HFF-Myc (cell line): ENCODE results near the gene HDC.

Experiments used
- DNase-seq: peaks from one replicate; pipeline ENCODE4 v3.0.0-alpha.2; 2011; ENCODE audit warnings: low read depth; ENCODE audit errors: extremely low read depth
- H3K4me3 ChIP-seq: replicated peaks from 2 replicates; pipeline ENCODE4 v1.5.1; 2011; ENCODE audit warnings: low read depth, mild to moderate bottlenecking, control low read depth, low read length
- CTCF ChIP-seq: IDR thresholded peaks from 2 replicates; pipeline ENCODE4 v1.5.1; 2012; ENCODE audit warnings: mild to moderate bottlenecking, low read depth, low read length, control low read depth; ENCODE audit errors: missing control alignments

The HDC gene

DNA sequence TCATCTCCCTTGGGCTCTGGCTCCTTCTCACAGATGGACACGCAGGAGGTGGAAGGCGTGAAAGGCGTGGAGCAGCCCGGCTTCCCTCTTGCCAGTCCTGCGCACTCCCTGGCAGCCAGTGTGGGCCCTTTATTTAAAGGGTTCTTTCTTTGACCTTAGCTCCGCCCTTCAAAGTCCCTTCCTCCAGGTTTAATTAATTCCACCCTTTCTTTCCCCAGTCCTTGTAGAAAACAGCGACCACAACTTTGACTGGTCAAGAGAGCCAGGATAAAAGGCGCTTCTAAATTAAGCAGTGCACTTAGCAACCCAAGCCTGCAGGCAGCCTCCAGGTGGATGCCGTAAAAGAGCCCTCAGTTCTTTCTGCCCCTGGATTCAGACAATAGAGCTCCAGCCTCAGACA is at the start of gene HDC:
HDC (minus strand) TSS at position 107 of the 400 bp plus-strand sequence; CDS start at position 4, 103 bp downstream.
- no peak for TF ChIP-seq CTCF
- DNase-seq = no peak
- H3K4me3 ChIP-seq = no peak within 1 kb of the TSS

DNA sequence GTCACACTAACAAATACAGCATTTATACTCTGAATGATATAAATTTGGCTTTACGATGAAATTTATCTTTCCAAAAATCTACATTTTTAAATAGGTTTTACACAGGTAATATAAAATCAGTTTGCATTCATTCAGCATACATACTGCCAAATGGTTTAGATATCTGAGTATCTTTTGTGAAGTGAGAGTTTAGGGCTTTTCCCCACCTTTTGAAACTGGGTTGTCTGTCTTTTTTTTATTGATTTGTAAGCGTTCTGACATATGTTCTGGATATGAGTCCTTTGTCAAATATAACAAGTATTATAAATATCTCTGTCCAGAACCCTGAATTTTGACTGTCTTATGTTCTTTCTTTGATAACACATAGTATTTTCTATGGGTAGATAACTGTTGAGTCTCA is 47.1 kb upstream of the HDC start:
- no peak overlapping the region for H3K4me3 ChIP-seq
- no peak for DNase-seq
- no peak for TF ChIP-seq CTCF

DNA sequence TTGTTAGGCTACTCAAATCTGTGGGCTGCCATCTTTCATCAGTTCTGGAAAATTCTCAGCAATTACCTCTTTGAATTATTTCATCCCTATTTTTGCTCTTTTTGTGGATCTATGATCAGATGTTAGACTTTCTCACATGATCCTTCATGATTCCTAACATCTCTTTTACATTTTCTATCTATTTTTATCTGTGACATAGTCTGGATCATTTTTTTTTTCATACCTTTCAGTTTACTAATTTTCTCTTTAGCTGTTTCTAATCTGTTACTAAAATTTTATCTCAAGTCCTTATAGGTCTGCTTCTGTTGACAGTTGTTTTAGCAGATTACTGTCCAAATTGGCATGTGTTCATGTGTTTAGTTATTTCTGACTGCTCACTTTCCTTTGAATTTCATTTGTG is 42.3 kb upstream of the HDC start:
- no peak overlapping the region for H3K4me3 ChIP-seq
- no peak for DNase-seq
- TF ChIP-seq CTCF = no peak

GRCh38 chr15:50304836-50305235 is 39.3 kb upstream of the HDC start:
- no peak for TF ChIP-seq CTCF
- DNase-seq = no peak
- no peak overlapping the region for H3K4me3 ChIP-seq

GRCh38 chr15:50302581-50302980 is 37.1 kb upstream of the HDC start:
- TF ChIP-seq CTCF = no peak
- DNase-seq = no peak

GRCh38 chr15:50298340-50298739 is 32.8 kb upstream of the HDC start:
- TF ChIP-seq CTCF = no peak
- H3K4me3 ChIP-seq = no peak overlapping the region
- no peak for DNase-seq

More at GRCh38 chr15:50302581-50302980, 37.1 kb upstream of the HDC start:
- no peak overlapping the region for H3K4me3 ChIP-seq

DNA sequence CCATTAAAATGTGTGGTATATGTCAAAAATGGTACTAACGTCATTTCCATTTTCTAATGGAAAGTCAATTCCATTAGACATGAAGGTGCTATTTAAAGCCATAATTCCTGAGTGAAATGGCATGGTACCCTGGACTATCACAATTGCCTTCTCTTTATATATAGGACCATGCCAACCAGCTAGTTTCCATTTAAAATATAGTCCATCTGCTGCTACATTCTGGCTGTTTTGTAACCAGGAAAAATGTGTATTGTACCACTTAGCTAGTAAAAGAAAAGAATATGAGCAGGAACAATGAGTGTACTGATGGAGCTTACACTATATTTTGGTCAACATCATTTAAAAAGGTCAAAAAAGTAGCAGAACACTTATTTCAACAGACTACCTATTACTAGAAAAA is 30.4 kb upstream of the HDC start:
- no peak for TF ChIP-seq CTCF
- H3K4me3 ChIP-seq = no peak overlapping the region
- DNase-seq = no peak
